CD8-positive, alpha-beta memory T cell (primary cell): ENCODE results near the gene HS3ST5. TPM values are rescaled to one million over a fixed set of nuclear protein-coding genes. Genes with fewer than 3 reads are reported as not detected.

Experiments
- CTCF ChIA-PET: fragments of 350-600 bp; sonication (Branson Sonifier 250); formaldehyde crosslinking; loops from one replicate; lab custom pipeline; 2021; ENCODE audit warnings: antibody characterized with exemption; lab: Charles Lee
- POLR2A ChIA-PET: fragments of 350-600 bp; sonication (Branson Sonifier 250); formaldehyde crosslinking; loops from one replicate; lab custom pipeline; 2021; ENCODE audit warnings: antibody characterized with exemption; lab: Charles Lee
- DNase-seq, 5 donors: peaks; one replicate each; pipeline versions ENCODE4 v3.0.0 to v3.0.0-alpha.2; 2020 to 2022; ENCODE audit warnings: mixed read lengths in 1 of 5
- H3K27ac ChIP-seq: one replicate; pipeline ENCODE4 v1.7.0; 2013; ENCODE audit warnings: low read depth, mild to moderate bottlenecking, low read length, moderate library complexity
- H3K27me3 ChIP-seq: 2 replicates; pipeline ENCODE4 v1.7.0; 2013; ENCODE audit warnings: low read length, mild to moderate bottlenecking; ENCODE audit not compliant: insufficient read depth, poor library complexity, severe bottlenecking
- H3K36me3 ChIP-seq: 2 replicates; pipeline ENCODE4 v1.7.0; 2013; ENCODE audit warnings: mild to moderate bottlenecking, low read length, moderate library complexity; ENCODE audit not compliant: insufficient read depth
- H3K4me1 ChIP-seq: 2 replicates; pipeline ENCODE4 v1.7.0; 2013; ENCODE audit warnings: mild to moderate bottlenecking, low read length, moderate library complexity; ENCODE audit not compliant: insufficient read depth
- H3K4me3 ChIP-seq: 2 replicates; pipeline ENCODE4 v1.7.0; 2013; ENCODE audit warnings: mild to moderate bottlenecking, low read length
- H3K9me3 ChIP-seq: 2 replicates; pipeline ENCODE4 v1.7.0; 2013; ENCODE audit warnings: mild to moderate bottlenecking, low read length
- H3K27ac Mint-ChIP-seq, 8 donors: one replicate each; pipeline ENCODE4 v1.8.0; 2020 to 2021; ENCODE audit warnings: mixed read lengths in 8 of 8, mild to moderate bottlenecking in 6 of 8, inconsistent platforms in 3 of 8, moderate library complexity in 3 of 8
- H3K27me3 Mint-ChIP-seq, 2 donors: one replicate each; pipeline ENCODE4 v1.8.0; 2020 to 2021; ENCODE audit warnings: mixed read lengths in 2 of 2, mild to moderate bottlenecking in 1 of 2, moderate library complexity in 1 of 2
- H3K36me3 Mint-ChIP-seq, 3 donors: one replicate each; pipeline ENCODE4 v1.8.0; 2020 to 2021; ENCODE audit warnings: mixed read lengths in 3 of 3, inconsistent platforms in 1 of 3, mild to moderate bottlenecking in 1 of 3
- H3K4me1 Mint-ChIP-seq, 3 donors: one replicate each; pipeline ENCODE4 v1.8.0; 2020 to 2021; ENCODE audit warnings: mixed read lengths in 3 of 3, inconsistent platforms in 1 of 3, mild to moderate bottlenecking in 1 of 3
- H3K4me3 Mint-ChIP-seq, 7 donors: one replicate each; pipeline ENCODE4 v1.8.0; 2020 to 2021; ENCODE audit warnings: mixed read lengths in 7 of 7, mild to moderate bottlenecking in 6 of 7, moderate library complexity in 4 of 7, inconsistent platforms in 2 of 7
- H3K9me3 Mint-ChIP-seq, 5 donors: one replicate each; pipeline ENCODE4 v1.8.0; 2020 to 2022; ENCODE audit warnings: mixed read lengths in 5 of 5, mild to moderate bottlenecking in 3 of 5, moderate library complexity in 2 of 5, inconsistent platforms in 1 of 5
- polyA plus RNA-seq: library from polyadenylated mRNA; unstranded; fragments of 300-500 nt; fragmentation: Illumina TruSeq; gene quantifications from one replicate; pipeline ENCODE4 v1.2.3, GENCODE V29; 2021
- total RNA-seq, 2 experiments: library from RNA; stranded (reverse); gene quantifications; one replicate each; pipeline ENCODE4 v1.2.3, GENCODE V29; 2021

HS3ST5 gene
- total and polyA plus RNA-seq, 3 experiments from 2014 or later, result not detected

DNA sequence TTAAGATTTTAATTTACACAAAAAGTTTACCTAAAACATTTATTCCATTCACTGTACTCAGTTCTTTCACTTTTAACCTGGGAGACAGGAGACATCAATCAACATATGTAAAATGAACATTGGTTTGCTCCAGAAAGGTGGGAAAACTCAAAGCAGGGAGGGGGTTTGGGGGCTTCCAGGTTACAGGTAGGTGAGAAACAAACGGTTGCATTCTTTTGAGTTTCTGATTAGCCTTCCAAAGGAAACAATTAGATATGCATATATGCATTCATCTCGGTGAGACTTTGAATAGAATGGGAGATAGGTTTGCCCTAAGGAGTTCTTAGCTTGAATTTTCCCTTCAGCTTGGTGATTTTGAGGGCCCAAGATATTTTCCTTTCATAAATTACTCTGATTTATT lies 333.6 kb downstream of the HS3ST5 start:
- no peaks in the 10 kb centered on the region for H3K36me3 Mint-ChIP-seq
- peaks cover 0 to 42% of the 10 kb centered on the region in 2 donors for H3K27me3 Mint-ChIP-seq
- no peaks in the 10 kb centered on the region for H3K36me3 ChIP-seq
- H3K4me3 ChIP-seq, result no peak overlapping the region
- H3K27ac Mint-ChIP-seq, result no peak overlapping the region
- no peak overlapping the region for H3K4me3 Mint-ChIP-seq
- no peaks in the 10 kb centered on the region for H3K9me3 ChIP-seq
- H3K27me3 ChIP-seq, result no peaks in the 10 kb centered on the region
- no peak overlapping the region for H3K27ac ChIP-seq
- no peaks in the 10 kb centered on the region for H3K4me1 ChIP-seq
- H3K4me1 Mint-ChIP-seq, result peaks cover 12 to 14% (median 13%) of the 10 kb centered on the region in 3 donors
- ChIA-PET POLR2A (no interaction called here), CTCF (no interaction called here)
- peaks cover 0 to 3% (median 0%) of the 10 kb centered on the region in 5 donors for H3K9me3 Mint-ChIP-seq
- no peak for DNase-seq

DNA sequence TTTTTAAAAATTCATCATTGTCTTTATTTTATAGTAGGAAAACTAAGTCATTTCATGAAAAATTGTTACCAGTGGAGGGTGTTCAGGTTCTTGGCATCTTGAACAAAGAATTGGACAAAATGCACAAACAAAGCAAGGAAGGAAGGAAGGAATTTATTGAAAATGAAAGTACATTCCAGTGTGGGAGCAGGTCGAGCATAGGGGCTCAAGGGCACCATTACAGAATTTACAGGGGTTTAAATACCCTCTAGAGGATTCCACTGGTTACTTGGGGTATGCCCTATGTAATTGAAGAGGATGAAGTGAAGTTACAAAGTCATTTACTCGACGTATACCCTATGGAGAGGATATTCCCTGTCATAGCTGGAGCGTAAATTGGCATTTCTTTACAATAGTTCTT lies 334.5 kb downstream of the HS3ST5 start:
- no peak for DNase-seq
- Mint-ChIP-seq H3K27me3 (peaks cover 2 to 46% of the 10 kb centered on the region in 2 donors), H3K36me3 (no peaks in the 10 kb centered on the region), H3K9me3 (peaks cover 0 to 3% (median 0%) of the 10 kb centered on the region in 5 donors), H3K4me3 (no peak overlapping the region), H3K27ac (no peak overlapping the region), H3K4me1 (peaks cover 12 to 14% (median 13%) of the 10 kb centered on the region in 3 donors)
- CTCF ChIA-PET, result no interaction called here
- Histone ChIP-seq H3K4me1 (no peaks in the 10 kb centered on the region), H3K4me3 (no peak overlapping the region), H3K9me3 (no peaks in the 10 kb centered on the region), H3K27me3 (no peaks in the 10 kb centered on the region), H3K27ac (no peak overlapping the region), H3K36me3 (no peaks in the 10 kb centered on the region)
- POLR2A ChIA-PET, result no interaction called here

DNA sequence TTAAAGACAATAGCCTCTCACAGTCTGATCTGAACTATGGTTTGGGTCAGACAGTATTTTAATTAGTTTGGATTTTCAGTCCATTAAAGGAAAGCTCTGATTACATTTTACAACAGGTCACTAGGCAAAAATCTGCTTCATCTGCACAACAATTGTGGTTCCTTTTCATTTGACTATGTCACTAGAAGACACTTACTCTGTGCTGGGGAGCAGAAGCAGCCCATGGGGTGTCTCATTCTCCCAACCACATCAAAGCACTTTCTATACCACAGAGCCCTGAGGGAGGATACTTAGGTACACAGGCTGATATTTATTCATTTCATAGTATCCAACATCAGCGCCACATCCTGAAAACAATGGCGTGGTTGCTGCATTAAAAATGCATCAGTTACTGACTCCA lies 335.3 kb downstream of the HS3ST5 start:
- H3K4me1 ChIP-seq, result no peaks in the 10 kb centered on the region
- H3K27me3 ChIP-seq, result no peaks in the 10 kb centered on the region
- H3K36me3 ChIP-seq, result no peaks in the 10 kb centered on the region
- peaks cover 0 to 3% (median 0%) of the 10 kb centered on the region in 5 donors for H3K9me3 Mint-ChIP-seq
- no peak overlapping the region for H3K27ac ChIP-seq
- ChIA-PET CTCF (no interaction called here), POLR2A (no interaction called here)
- peaks cover 12 to 14% (median 13%) of the 10 kb centered on the region in 3 donors for H3K4me1 Mint-ChIP-seq
- H3K36me3 Mint-ChIP-seq, result no peaks in the 10 kb centered on the region
- peaks cover 5 to 51% of the 10 kb centered on the region in 2 donors for H3K27me3 Mint-ChIP-seq
- no peak overlapping the region for H3K4me3 ChIP-seq
- no peaks in the 10 kb centered on the region for H3K9me3 ChIP-seq
- H3K27ac Mint-ChIP-seq, result peak overlapping the region in 2 of 8 donors; percentile 20 to 30
- DNase-seq, result peak in 1 of 5 donors; percentile 21
- H3K4me3 Mint-ChIP-seq, result no peak overlapping the region
